Suprapubic skin (tissue), 3 donors: ENCODE results near the gene ADCY4.

Experiments
- CTCF ChIP-seq, 2 donors: fragments of 200-600 bp in 1 of 2; fragments of 450-650 bp in 1 of 2; sonication (generic) in 1 of 2; IDR thresholded peaks; one replicate each; pipeline ENCODE4 v1.5.1; 2016 to 2019; ENCODE audit warnings: antibody characterized with exemption in 2 of 2, mild to moderate bottlenecking in 1 of 2, moderate library complexity in 1 of 2
- EP300 ChIP-seq: sonication (generic); formaldehyde crosslinking; IDR thresholded peaks from one replicate; pipeline ENCODE4 v1.6.1; 2017; ENCODE audit warnings: antibody characterized with exemption

DNA sequence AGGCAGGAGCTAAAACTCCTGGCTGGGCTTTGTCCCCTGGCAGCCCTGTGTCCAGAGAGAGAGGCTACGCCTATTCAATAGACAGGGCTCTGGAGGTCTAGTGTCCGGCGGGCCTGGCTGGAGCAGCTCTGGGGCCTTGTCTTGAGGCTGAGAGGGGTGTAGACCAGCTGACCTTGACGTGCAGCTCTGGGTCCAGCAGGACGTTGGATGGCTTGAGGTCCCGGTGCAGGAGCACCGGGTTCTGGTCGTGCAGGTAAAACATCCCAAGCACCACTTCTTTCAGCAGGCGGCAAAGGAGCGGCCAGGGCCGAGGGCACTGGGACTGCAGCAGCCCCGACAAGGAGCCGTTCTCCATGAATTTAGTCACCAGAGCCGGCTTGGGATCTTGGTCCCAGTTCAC is 4.0 kb upstream of the ADCY4 start:
- TF ChIP-seq CTCF (IDR thresholded peaks at IDR 0.05) = no peak
- TF ChIP-seq EP300 = no peak
